ENCODE measurements around the gene LAMA3. TPM values are rescaled to one million over a fixed set of nuclear protein-coding genes. Genes with fewer than 3 reads are reported as not detected.

LAMA3 gene
- total RNA-seq, 1 experiment from 2014 or later: 207 TPM

GRCh38 chr18:23668731-23669130, 20.5 kb upstream of the LAMA3 start:
- no peaks in the 10 kb centered on the region for H3K36me3 Mint-ChIP-seq (ENCODE audit: insufficient read depth, unreplicated experiment)
- CTCF ChIA-PET: no interaction called here
- no peak overlapping the region for H3K27ac Mint-ChIP-seq (ENCODE audit: unreplicated experiment)
- no peak for DNase-seq
- BruUV-seq (replicated peaks): no TSS peak
- no peak overlapping the region for H3K4me3 Mint-ChIP-seq (ENCODE audit: low read depth, unreplicated experiment)
- intact Hi-C loops (cut with micrococcal nuclease; ENCODE audit: unreplicated experiment): no loop called here
- H3K27me3 Mint-ChIP-seq (ENCODE audit: unreplicated experiment): no peaks in the 10 kb centered on the region
- no peaks in the 10 kb centered on the region for H3K4me1 Mint-ChIP-seq (ENCODE audit: low read depth, unreplicated experiment)
- H3K9me3 Mint-ChIP-seq (ENCODE audit: low read depth, unreplicated experiment): no peaks in the 10 kb centered on the region
- no peak for TF ChIP-seq CTCF (IDR thresholded peaks at IDR 0.05; ENCODE audit: unreplicated experiment)

DNA sequence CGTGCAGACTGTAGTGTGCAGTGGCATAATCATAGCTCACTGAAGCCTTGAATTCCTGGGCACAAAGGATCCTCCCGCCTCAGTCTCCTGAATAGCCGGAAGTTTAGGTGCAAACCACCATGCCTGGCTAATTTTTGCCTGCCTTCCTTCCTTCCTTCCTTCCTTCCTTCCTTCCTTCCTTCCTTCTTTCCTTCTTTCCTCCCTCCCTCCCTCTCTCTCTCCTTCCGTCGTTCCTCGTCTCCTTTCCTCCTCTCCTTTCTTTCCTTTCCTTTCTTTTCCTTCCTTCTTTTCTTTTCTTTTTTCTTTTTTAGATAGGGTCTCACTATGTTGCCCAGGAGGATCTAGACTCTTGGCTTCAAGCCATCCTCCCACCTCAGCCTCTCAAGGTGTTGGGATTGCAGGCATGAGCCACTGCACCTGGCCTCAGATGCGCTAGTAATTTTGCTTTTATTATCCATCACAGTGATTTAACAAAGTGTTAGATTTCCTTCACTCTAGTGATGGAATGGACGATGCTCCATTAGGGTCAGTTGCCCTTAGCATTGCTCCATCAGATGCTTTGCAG, 20.0 kb upstream of the LAMA3 start:
- no peaks in the 10 kb centered on the region for H3K27me3 Mint-ChIP-seq (ENCODE audit: unreplicated experiment)
- intact Hi-C loops (cut with micrococcal nuclease; ENCODE audit: unreplicated experiment): no loop called here
- no peaks in the 10 kb centered on the region for H3K9me3 Mint-ChIP-seq (ENCODE audit: low read depth, unreplicated experiment)
- no TSS peak for BruUV-seq (replicated peaks)
- CTCF ChIA-PET: no interaction called here
- H3K4me1 Mint-ChIP-seq (ENCODE audit: low read depth, unreplicated experiment): no peaks in the 10 kb centered on the region
- no peaks in the 10 kb centered on the region for H3K36me3 Mint-ChIP-seq (ENCODE audit: insufficient read depth, unreplicated experiment)
- no peak for DNase-seq
- no peak for TF ChIP-seq CTCF (IDR thresholded peaks at IDR 0.05; ENCODE audit: unreplicated experiment)
- H3K27ac Mint-ChIP-seq (ENCODE audit: unreplicated experiment): no peak overlapping the region
- no peak overlapping the region for H3K4me3 Mint-ChIP-seq (ENCODE audit: low read depth, unreplicated experiment)

GRCh38 chr18:23669804-23670405, 19.3 kb upstream of the LAMA3 start:
- no TSS peak for BruUV-seq (replicated peaks)
- H3K4me1 Mint-ChIP-seq (ENCODE audit: low read depth, unreplicated experiment): no peaks in the 10 kb centered on the region
- H3K36me3 Mint-ChIP-seq (ENCODE audit: insufficient read depth, unreplicated experiment): no peaks in the 10 kb centered on the region
- DNase-seq: no peak
- CTCF ChIA-PET: interaction anchor here (0.5 kb wide), 1 partner anchor 71 kb away, joined by 3 read pairs; no protein-coding TSS in a partner anchor
- H3K4me3 Mint-ChIP-seq (ENCODE audit: low read depth, unreplicated experiment): no peak overlapping the region
- H3K9me3 Mint-ChIP-seq (ENCODE audit: low read depth, unreplicated experiment): no peaks in the 10 kb centered on the region
- no peak for TF ChIP-seq CTCF (IDR thresholded peaks at IDR 0.05; ENCODE audit: unreplicated experiment)
- intact Hi-C loops (cut with micrococcal nuclease; ENCODE audit: unreplicated experiment): no loop called here
- H3K27me3 Mint-ChIP-seq (ENCODE audit: unreplicated experiment): no peaks in the 10 kb centered on the region
- no peak overlapping the region for H3K27ac Mint-ChIP-seq (ENCODE audit: unreplicated experiment)

- Mint-ChIP-seq H3K27ac (ENCODE audit: unreplicated experiment) (no peak overlapping the region), H3K4me1 (ENCODE audit: low read depth, unreplicated experiment) (no peaks in the 10 kb centered on the region), H3K27me3 (ENCODE audit: unreplicated experiment) (no peaks in the 10 kb centered on the region), H3K36me3 (ENCODE audit: insufficient read depth, unreplicated experiment) (no peaks in the 10 kb centered on the region), H3K9me3 (ENCODE audit: low read depth, unreplicated experiment) (no peaks in the 10 kb centered on the region), H3K4me3 (ENCODE audit: low read depth, unreplicated experiment) (no peak overlapping the region)
- intact Hi-C loops (cut with micrococcal nuclease; ENCODE audit: unreplicated experiment): no loop called here
- BruUV-seq (replicated peaks): no TSS peak
- CTCF ChIA-PET: no interaction called here
- DNase-seq: no peak
- no peak for TF ChIP-seq CTCF (IDR thresholded peaks at IDR 0.05; ENCODE audit: unreplicated experiment)
Measured at GRCh38 chr18:23671564-23671963, 17.7 kb upstream of the LAMA3 start.
